HG03095 (cell line): ENCODE measurements around the gene SPTAN1.
A peak's percentile ranks its signal among the peaks of the same experiment; 100 is the strongest.
"Not testable (repeated sequence)": the region's sequence is repeated elsewhere in the genome, so short reads cannot be mapped to it uniquely, and the experiment has no call there.

Source experiments
- ATAC-seq: cut with Tn5 transposase; IDR thresholded peaks from one replicate; pipeline ENCODE4 v1.9.1; 2021; ENCODE audit warnings: moderate library complexity; ENCODE audit not compliant: unreplicated experiment

Gene SPTAN1

GRCh38 chr9:128631636-128632035 is 79.2 kb downstream of the SPTAN1 start:
- ATAC-seq = no peak

GRCh38 chr9:128632066-128632465 is 79.7 kb downstream of the SPTAN1 start:
- no peak for ATAC-seq

GRCh38 chr9:128632486-128632885 is 80.1 kb downstream of the SPTAN1 start:
- no peak for ATAC-seq

DNA sequence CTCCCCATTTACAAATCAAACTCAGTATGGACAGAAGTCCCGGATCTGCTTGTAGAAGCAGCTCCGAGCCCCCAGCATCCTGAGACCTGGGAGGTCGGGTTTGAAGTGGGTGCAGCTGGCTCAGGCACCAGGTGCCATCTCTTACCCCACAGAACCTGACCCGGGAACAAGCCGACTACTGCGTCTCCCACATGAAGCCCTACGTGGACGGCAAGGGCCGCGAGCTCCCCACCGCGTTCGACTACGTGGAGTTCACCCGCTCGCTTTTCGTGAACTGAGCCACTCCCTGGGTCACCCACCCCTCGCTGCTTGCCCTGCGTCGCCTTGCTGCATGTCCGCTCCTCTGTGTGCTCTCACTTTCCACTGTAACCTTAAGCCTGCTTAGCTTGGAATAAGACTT is 80.7 kb downstream of the SPTAN1 start:
- ATAC-seq = no peak

DNA sequence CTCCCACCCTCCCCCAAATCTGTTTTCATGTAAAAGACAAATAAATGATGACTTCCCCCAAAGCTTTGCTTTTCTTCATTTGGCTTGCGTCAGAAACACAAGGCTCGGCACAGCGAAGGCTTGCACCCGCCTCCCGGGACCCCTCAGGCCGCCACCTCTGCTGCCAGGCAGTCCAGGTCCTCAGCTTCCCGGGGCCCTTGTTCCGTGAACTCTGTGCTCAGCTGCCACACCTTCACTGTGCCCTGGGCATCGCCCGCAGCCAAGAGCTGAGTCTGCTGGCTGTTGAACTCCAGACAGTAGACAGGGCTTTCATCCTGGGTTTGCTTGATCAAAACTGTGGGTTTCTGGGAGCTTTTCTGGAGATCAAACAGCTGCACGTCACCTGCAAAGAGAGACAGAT is 81.2 kb downstream of the SPTAN1 start:
- no peak for ATAC-seq

- ATAC-seq = no peak
Observed at GRCh38 chr9:128634111-128634510, 81.7 kb downstream of the SPTAN1 start.

DNA sequence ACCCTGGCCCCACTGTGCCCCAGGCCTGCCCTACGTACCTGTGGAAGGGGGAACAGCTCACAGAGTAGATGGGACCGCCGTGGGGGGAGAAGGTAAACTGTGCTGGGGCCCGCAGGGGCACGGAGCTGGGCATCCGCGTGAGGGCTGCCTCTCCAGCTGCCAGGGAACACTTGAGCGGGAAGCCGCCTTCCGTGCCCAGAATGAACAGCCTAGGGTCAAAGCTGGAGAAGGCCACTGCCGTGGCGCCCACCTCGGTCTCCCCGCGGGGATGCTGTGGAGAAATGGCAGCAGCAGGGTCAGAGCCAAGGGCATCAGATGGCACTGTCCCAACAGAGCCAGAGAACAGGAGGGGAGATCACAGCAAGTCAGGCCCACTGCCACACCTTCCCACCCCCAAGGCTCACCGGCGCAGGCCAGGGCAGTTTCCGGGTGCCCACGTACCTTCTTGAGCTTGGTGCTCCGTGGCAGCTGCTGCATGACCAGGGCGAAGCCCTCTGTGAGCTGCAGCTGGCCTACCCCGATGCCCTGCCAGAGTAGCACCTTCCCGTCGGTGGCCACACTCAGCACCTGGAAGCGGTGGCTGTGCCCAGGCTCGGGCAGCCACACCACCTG is 82.4 kb downstream of the SPTAN1 start:
- no peak for ATAC-seq

DNA sequence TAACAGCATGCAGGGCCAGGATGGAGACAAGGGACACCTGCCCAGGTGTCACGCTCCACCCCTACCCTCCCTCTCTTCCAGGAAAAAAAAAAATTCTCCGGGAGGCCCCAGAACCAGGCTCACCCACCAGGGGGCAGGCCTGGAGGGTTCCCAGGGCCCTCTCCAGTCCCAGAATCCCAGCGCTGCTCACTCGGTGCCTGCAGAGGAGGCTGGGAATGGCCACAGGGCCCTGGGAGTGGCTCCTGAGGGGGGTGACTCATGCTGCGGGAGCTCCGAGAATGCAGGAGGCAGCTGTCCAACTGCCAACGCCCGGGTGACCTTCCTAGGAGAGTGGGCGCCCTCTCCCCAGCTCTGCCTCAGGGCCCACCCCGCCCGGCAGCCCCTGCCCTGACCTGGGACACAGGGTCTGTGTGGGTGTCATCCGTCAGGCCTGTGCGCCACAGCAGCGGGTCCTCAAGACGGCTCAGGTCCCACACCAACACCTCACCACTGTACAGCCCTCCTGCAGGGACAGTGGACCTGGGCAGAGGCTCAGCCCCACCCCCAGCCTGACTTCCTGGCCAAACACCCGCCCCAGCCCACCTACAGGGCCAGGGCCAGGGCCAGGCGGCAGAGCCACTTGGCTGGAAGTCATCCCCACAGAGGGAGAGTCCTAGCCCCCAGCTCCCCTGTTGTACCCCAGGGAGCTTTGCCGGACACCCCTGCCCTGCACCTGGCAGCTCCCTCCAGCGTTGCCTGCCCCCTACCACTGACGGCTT is 83.1 kb downstream of the SPTAN1 start:
- ATAC-seq = no peak

DNA sequence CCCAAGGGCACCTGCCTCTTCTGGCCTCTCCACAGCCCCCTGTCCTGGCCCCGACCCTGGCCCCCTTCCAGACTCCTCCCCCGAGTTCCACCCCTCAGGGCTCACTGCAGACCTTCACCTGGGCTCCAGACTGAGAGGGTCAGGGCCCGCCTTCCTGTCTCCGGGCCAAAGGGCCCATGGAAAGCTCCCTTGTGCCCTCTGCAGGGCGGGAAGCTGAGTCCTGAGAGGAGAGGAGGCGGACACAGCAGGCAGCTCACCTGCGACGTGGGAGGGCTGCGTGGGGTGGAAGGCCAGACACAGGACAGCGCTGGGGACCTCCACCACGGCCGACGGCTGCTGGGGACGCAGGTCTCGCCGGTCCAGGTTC is 83.6 kb downstream of the SPTAN1 start:
- ATAC-seq = no peak

DNA sequence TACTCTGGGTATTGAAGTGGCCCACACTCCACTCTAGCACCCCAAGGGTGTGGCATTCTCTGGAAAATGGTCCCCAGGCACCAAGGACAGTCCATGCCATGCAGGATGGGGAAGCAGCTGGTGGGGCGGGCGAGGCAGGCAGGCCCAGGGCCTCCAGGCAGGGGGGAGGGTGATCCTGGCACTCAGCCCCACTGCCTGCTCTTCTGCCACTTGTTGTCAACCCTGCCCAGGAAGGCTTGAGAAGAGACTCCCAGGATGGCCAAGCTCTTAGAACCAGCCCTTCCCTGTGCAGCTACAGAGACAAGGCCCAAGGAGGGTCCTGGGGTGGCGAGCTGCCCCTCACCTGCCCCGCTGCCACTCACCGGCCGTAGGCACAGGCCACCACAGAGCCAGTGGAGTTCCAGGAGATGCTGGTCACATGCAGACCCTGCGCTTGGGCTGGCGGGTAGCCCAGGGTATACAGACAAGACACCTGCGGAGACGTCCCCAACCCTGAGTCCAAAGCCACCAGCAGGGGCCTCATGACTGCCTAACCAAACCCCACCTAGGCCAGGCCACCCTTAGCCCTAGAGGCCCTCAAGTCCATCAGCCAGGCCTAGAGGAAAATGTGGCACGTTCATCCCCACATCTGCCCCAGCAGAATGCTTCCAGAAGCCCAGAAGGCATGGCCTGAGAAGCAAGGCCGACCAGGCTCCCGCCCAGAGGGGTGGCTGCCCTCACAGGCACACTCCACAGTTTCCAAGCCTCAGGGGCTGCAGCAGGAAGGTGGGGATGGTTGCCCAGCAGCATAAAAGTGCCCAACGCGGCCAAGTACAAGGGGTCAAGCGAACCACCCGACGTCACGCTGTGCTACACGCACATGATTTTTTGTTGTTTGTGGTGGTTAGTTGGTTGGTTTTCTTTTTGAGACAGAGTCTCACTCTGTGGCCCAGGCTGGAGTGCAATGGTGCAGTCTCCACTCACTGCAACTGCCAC is 84.5 kb downstream of the SPTAN1 start:
- no peak for ATAC-seq

GRCh38 chr9:128637656-128638055 is 85.3 kb downstream of the SPTAN1 start:
- no peak for ATAC-seq

DNA sequence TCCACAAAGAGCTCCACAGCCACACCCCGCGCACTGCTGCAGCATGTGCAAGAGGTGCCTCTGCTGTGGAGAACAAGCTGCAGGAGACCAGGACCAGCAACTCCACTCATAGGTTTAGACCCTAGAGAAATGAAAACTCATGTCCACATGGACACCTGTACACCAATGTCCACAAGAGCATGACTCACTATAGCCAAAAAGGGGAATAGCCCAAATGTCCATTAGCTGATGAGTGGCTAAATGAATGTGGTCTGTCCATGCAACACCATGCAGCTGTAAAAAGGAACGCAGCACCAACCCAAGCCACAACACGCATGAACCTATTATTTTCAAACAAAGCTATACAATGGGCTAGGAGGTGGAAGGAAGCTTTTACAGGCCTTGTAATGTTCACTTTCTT is 86.2 kb downstream of the SPTAN1 start:
- ATAC-seq = no peak

- ATAC-seq = no peak
Observed at GRCh38 chr9:128640603-128641002, 88.2 kb downstream of the SPTAN1 start.

- ATAC-seq = no peak
Observed at GRCh38 chr9:128642675-128643245, 90.4 kb downstream of the SPTAN1 start.

- peak; percentile 64 for ATAC-seq
Observed at GRCh38 chr9:128643519-128644300, 91.3 kb downstream of the SPTAN1 start.

DNA sequence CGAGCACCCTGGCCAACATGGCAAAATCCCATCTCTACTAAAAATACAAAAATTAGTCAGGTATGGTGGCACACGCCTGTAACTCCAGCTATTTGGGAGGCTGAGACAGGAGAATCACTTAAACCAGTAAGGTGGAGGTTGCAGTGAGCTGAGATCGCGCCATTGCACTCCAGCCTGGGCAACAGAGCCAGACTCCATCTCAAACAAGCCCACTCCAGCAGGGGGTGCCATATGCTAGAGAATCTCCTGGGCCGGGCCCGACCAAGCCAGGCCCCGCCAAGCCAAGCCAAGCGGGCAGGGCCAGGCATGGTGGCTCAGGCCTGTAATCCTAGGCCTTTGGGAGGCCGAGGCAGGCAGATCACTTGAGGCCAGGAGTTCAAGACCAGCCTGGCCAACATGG is 95.8 kb downstream of the SPTAN1 start:
- not testable (repeated sequence) for ATAC-seq

DNA sequence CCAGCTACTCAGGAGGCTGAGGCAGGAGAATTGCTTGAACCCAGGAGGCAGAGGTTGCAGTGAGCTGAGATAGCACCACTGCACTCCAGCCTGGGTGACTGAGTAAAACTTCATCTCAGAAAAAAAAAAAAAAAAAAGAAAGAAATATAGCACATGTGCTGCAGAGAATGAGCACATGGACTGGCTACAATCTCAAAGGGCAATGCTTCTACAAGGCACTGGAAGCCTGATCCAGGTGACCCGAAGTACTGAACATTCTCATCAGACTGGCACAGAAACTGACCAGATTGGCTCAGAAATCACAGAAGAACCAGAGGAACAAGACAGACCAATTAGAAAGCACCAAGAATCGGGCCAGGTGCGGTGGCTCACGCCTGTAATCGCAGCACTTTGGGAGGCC is 99.4 kb downstream of the SPTAN1 start:
- no peak for ATAC-seq

DNA sequence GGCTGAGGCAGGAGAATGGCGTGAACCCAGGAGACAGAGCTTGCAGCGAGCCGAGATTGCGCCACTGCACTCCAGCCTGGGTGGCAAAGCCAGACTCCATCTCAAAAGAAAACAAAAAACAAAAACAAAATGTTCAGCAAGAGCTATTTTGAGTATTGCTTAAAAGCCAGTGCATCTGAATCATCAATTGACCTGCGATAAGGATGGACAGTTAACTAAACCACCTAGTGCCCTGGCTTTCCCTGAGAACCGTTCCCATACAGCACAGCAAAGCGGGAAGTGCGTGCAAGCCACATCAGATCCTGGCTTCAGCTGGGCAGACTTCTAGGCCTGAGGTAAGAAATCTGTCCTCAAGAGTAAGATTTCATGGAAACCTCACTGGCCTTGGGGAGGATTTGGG is 101.5 kb downstream of the SPTAN1 start:
- no peak for ATAC-seq

- ATAC-seq = no peak
Observed at GRCh38 chr9:128654481-128654880, 102.1 kb downstream of the SPTAN1 start.
